Stimulated activated effector memory CD8-positive, alpha-beta T cell treated with anti-CD3 and anti-CD28 coated beads, Interleukin-12 subunit alpha, Interleukin-12 subunit beta, amount 100 ng/mL, for 72 hours (primary cell): Measurements from ENCODE around the gene HGFAC.

Source experiments
- ATAC-seq: fragments of 150-1000 bp; cut with Tn5 transposase; 2 replicates; pipeline ENCODE4 v1.10.0; 2021
- DNase-seq, 2 donors: peaks; one replicate each; pipeline ENCODE4 v3.0.0; 2021 to 2022; ENCODE audit warnings: low spot score in 2 of 2
- H3K27ac Mint-ChIP-seq: one replicate; pipeline ENCODE4 v1.8.0; 2022; ENCODE audit warnings: mild to moderate bottlenecking, mixed read lengths
- H3K36me3 Mint-ChIP-seq: one replicate; pipeline ENCODE4 v1.8.0; 2022; ENCODE audit warnings: mild to moderate bottlenecking, mixed read lengths
- H3K4me1 Mint-ChIP-seq: one replicate; pipeline ENCODE4 v1.8.0; 2022; ENCODE audit warnings: mixed read lengths
- H3K4me3 Mint-ChIP-seq: one replicate; pipeline ENCODE4 v1.8.0; 2022; ENCODE audit warnings: mild to moderate bottlenecking, mixed read lengths
- H3K9me3 Mint-ChIP-seq: one replicate; pipeline ENCODE4 v1.8.0; 2022; ENCODE audit warnings: mixed read lengths

The HGFAC gene

DNA sequence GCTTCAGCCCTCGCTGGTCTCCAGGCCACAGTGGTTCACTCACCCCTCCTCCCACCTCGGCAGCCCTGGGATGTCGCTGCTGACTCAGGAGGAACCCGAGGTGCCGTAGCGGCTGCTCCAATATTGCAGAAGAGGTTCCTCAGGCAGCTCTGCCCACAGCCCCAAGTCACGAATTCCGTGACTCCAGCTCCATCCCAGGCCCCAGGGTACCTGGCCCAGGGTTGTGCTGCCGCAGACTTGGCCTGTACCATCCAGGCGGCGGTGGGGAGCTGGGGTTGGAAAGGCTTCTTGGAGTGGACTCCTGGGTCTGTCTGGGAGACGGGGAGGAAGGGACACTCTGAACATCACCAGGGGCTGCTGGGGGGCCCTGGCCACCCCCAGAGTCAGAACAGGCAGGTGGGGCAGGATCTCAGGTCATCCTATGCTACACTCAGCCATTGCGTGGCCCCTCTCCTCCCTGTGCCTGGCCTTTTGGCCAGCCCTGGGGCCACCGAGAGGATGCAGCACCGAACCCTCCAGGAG lies 728 bp upstream of the HGFAC start:
- no peak overlapping the region for H3K27ac Mint-ChIP-seq
- H3K36me3 Mint-ChIP-seq = no peaks in the 10 kb centered on the region
- no peak overlapping the region for H3K4me3 Mint-ChIP-seq
- no peaks in the 10 kb centered on the region for H3K9me3 Mint-ChIP-seq
- DNase-seq (no peak), ATAC-seq (no peak)
- no peaks in the 10 kb centered on the region for H3K4me1 Mint-ChIP-seq

DNA sequence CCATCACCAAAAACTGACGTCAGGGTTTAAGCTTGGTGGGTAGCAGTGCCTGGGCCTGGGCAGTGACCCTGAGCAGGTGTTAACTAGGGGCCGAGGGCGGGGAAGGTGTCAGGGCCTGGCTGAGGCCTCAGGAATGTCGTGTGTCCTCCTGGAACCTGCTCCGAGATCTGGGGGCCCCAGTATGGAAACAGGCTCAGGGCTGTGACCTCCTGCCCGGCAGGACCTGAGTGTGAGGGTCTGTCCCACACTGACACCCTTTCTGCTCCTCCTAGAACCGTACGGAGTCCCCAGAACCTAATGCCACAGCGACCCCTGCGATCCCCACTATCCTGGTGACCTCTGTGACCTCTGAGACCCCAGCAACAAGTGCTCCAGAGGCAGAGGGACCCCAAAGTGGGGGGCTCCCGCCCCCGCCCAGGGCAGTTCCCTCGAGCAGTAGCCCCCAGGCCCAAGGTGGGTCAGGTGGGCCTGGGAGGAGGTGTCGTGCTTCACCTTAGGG lies 741 bp downstream of the HGFAC start:
- no peak overlapping the region for H3K27ac Mint-ChIP-seq
- no peaks in the 10 kb centered on the region for H3K4me1 Mint-ChIP-seq
- DNase-seq (no peak), ATAC-seq (no peak)
- no peak overlapping the region for H3K4me3 Mint-ChIP-seq
- no peaks in the 10 kb centered on the region for H3K9me3 Mint-ChIP-seq
- H3K36me3 Mint-ChIP-seq = no peaks in the 10 kb centered on the region

DNA sequence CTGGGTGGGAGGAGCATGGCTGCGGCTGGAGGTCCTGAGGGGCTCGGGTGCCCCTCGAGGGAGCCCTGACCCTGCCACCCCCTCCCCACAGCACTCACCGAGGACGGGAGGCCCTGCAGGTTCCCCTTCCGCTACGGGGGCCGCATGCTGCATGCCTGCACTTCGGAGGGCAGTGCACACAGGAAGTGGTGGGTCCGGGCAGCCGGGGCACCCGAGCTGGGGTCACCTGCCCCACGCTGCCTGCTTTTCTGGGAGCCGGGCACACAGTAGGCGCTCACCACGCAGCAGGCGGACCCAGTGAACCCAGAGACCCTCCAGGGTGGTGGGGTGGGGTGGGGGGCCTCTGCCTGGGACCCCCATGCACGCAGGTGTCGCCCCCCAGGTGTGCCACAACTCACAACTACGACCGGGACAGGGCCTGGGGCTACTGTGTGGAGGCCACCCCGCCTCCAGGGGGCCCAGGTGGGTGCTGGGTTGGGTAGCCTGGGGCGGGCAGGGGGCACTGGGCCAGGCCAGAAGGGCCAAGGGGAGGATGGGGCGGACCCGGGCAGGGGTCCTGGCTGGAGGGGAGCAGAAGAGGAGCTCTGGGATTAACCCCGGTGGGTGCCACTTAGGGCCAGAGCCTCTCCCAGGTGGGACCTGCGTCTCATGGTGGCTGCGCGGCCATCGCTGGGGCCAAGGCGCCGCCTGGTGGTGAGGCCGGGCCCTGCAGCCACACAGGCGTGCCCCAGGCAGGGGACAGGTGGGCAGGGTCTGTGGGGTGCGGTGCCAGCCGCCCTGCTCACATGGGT lies 1.4 kb downstream of the HGFAC start:
- Mint-ChIP-seq H3K27ac (no peak overlapping the region), H3K4me1 (no peaks in the 10 kb centered on the region), H3K4me3 (no peak overlapping the region), H3K9me3 (no peaks in the 10 kb centered on the region), H3K36me3 (no peaks in the 10 kb centered on the region)
- DNase-seq (peak; percentile 81 to 86), ATAC-seq (peak; percentile 71)

DNA sequence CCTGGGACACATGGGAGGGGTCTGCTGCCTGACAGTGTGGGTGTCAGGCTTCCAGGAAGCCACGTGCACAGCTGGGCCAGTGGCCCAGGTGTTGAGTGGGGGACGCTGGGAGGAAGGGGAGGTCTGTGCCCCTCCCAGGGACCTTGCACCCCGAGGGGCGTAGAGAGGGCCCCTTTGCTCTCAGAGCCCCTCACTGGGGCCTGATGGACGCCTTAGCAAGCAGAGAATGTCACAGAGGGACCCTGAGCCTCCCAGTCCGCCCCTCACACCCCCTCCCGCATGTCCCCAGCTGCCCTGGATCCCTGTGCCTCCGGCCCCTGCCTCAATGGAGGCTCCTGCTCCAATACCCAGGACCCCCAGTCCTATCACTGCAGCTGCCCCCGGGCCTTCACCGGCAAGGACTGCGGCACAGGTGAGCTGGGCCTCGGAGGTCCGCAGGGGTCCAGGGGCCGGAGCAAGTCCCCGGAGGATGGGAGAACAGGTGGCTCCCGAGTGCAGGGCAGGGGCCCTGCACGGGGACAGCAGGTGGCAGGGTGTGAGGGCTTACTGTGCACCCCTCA lies 2.1 kb downstream of the HGFAC start:
- H3K4me1 Mint-ChIP-seq = no peaks in the 10 kb centered on the region
- H3K9me3 Mint-ChIP-seq = no peaks in the 10 kb centered on the region
- ATAC-seq (no peak), DNase-seq (no peak)
- no peak overlapping the region for H3K27ac Mint-ChIP-seq
- no peak overlapping the region for H3K4me3 Mint-ChIP-seq
- H3K36me3 Mint-ChIP-seq = no peaks in the 10 kb centered on the region

DNA sequence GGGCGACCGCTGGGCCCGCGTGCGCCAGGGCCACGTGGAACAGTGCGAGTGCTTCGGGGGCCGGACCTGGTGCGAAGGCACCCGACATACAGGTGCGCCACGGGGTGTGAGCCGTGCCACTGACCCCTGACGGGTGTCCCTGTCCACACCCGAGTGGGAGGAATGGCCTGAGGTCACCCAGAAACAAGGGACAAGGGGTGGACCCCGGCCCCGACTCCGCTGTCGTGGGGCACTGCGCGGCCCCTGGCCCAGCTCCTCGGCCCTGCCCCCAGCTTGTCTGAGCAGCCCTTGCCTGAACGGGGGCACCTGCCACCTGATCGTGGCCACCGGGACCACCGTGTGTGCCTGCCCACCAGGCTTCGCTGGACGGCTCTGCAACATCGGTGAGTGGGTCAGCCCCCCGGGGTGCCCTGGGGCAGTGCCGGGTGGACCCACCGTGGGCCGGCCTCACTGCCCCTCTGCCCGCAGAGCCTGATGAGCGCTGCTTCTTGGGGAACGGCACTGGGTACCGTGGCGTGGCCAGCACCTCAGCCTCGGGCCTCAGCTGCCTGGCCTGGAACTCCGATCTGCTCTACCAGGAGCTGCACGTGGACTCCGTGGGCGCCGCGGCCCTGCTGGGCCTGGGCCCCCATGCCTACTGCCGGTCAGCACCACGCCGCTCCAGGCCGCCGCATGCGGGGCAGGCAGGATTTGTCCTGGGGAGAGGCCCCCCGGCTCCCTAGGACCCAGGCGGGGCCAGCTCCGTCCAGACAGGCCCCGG lies 2.8 kb downstream of the HGFAC start:
- Mint-ChIP-seq H3K36me3 (no peaks in the 10 kb centered on the region), H3K4me3 (no peak overlapping the region), H3K27ac (no peak overlapping the region), H3K4me1 (no peaks in the 10 kb centered on the region), H3K9me3 (no peaks in the 10 kb centered on the region)
- no peak for ATAC-seq
- DNase-seq = no peak

DNA sequence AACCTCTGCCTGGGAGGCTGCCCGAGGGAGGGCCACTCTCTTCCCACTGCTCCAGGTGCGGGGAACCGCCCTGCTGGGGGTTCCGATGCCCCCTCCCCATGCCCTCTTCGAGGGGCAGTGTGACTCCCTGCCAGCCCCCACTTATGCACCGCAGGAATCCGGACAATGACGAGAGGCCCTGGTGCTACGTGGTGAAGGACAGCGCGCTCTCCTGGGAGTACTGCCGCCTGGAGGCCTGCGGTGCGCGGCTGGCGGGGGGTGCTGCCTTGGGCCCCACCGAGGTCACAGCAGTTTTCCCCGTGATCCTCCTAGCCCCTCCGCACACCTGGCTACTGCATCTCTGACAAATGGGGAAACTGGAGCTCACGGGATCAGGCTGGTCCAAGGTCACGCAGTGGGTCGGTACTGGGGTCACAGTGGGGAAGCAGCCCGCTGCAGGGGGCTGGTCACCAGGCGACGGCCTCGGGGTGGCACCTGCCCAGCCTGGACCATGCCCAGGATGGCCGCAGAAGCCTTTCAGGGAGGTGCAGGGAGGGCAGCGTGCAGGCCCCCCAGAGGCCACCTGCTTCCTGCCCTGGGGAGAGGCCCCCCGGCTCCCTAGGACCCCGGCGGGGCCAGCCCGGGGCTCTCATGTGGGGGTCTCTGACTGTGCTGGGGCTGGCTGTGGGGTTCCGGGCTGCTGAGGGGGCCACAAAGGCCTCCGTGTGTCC lies 3.5 kb downstream of the HGFAC start:
- H3K4me3 Mint-ChIP-seq = no peak overlapping the region
- no peak overlapping the region for H3K27ac Mint-ChIP-seq
- ATAC-seq (no peak), DNase-seq (no peak)
- H3K9me3 Mint-ChIP-seq = no peaks in the 10 kb centered on the region
- H3K36me3 Mint-ChIP-seq = no peaks in the 10 kb centered on the region
- no peaks in the 10 kb centered on the region for H3K4me1 Mint-ChIP-seq

DNA sequence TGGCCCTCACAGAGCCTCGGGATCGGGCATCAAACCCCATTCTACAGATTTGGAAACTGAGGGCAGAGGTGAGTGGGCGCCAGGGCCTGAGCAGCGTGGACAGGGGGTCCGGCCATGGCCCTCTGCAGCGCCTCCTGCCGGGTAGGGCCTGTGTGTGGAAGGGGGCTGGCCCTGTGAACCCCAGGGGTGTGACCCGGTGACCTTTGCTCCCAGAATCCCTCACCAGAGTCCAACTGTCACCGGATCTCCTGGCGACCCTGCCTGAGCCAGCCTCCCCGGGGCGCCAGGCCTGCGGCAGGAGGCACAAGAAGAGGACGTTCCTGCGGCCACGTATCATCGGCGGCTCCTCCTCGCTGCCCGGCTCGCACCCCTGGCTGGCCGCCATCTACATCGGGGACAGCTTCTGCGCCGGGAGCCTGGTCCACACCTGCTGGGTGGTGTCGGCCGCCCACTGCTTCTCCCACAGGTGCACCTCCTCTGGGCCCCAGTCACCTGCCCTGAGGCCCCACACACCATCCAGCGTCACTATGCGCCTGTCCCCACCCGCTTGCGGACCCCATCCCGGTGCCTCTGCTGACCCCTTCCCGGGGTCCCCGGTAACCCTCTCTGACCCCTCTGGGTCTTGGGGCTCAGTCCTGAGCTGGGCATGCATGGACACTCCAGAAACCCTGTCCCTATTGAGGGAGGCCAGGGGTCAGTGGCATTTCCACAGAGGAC lies 4.2 kb downstream of the HGFAC start:
- Mint-ChIP-seq H3K36me3 (no peaks in the 10 kb centered on the region), H3K4me3 (no peak overlapping the region), H3K4me1 (no peaks in the 10 kb centered on the region), H3K27ac (no peak overlapping the region), H3K9me3 (no peaks in the 10 kb centered on the region)
- DNase-seq = no peak
- no peak for ATAC-seq

DNA sequence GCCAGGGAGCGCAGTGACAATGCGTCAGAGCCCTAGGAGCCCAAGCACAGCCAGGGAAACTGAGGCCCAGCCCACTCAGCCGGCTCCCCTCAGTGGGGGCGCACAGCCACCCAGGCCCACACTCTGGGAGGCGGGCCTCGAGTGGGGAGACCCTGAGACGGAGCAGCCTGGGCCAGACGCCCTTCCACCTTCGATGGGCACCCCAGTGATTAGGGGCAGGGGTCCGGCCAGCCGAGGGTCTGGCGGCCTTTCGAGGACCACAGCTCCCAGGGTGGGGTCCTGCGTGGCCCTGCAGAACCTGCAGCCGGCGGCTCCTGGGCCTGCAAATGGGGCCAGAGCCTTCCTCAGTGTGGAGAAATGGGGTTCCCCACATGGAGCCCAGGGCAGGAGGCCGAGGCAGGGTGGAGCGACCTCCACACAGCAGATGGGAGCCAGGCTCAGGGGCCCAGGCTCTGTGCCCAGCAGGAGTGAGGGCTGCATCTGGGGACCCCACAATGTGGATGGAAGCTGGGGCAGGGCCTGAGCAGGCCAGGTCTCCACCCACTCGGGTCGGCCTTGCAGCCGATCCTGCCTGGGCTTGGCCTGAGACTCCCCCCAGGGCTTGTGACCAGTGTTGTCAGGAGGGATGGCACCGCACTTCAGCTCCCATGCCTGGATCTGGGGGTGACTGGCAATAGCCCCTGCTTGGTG lies 5.0 kb downstream of the HGFAC start:
- ATAC-seq (no peak), DNase-seq (no peak)
- Mint-ChIP-seq H3K36me3 (no peaks in the 10 kb centered on the region), H3K4me3 (no peak overlapping the region), H3K9me3 (no peaks in the 10 kb centered on the region), H3K27ac (no peak overlapping the region), H3K4me1 (no peaks in the 10 kb centered on the region)

DNA sequence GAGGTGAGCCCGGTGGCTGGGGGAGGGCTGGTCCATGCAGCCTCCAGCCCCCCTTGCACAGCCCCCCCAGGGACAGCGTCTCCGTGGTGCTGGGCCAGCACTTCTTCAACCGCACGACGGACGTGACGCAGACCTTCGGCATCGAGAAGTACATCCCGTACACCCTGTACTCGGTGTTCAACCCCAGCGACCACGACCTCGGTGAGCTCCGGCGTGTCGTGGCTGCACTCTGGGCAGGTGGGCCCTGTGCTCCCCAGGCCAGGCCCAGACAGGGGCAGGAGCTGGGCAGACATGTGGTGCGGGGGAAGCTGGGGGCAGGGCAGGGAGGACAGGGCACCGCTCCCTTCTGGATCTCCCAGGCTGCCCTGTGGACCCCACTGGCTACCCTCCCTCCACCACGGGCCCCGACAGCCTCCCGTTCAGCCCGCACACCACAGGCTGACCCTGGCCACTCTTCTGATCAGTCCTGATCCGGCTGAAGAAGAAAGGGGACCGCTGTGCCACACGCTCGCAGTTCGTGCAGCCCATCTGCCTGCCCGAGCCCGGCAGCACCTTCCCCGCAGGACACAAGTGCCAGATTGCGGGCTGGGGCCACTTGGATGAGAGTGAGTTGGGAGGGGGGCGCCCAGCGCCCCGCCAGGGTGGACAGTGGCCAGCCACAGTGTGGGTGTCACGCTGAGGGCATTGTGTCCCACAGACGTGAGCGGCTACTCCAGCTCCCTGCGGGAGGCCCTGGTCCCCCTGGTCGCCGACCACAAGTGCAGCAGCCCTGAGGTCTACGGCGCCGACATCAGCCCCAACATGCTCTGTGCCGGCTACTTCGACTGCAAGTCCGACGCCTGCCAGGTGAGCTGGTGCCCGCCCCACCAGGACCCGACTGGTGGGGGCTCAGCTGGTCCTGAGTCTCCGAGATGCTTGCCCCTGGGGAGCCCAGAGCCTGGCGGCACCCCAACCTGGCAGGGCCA lies 5.9 kb downstream of the HGFAC start:
- no peaks in the 10 kb centered on the region for H3K4me1 Mint-ChIP-seq
- ATAC-seq (no peak), DNase-seq (no peak)
- H3K4me3 Mint-ChIP-seq = no peak overlapping the region
- H3K36me3 Mint-ChIP-seq = no peaks in the 10 kb centered on the region
- no peak overlapping the region for H3K27ac Mint-ChIP-seq
- H3K9me3 Mint-ChIP-seq = no peaks in the 10 kb centered on the region

DNA sequence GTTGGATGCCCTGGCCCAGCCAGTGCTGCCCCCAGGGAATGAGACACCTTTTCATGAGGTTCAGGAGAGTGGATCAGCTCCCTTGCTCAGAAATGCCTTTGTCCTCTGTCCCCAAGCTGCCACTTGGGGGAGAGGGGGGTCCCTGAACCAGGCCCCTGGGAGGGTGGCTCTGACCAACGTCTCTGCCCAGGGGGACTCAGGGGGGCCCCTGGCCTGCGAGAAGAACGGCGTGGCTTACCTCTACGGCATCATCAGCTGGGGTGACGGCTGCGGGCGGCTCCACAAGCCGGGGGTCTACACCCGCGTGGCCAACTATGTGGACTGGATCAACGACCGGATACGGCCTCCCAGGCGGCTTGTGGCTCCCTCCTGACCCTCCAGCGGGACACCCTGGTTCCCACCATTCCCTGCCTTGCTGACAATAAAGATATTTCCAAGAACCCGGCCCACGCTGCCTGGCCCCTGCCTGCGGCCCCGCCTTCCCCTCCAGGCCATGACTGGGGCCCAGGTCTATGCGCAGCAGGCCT lies 7.3 kb downstream of the HGFAC start:
- Mint-ChIP-seq H3K4me3 (no peak overlapping the region), H3K36me3 (no peaks in the 10 kb centered on the region), H3K4me1 (no peaks in the 10 kb centered on the region), H3K27ac (no peak overlapping the region), H3K9me3 (no peaks in the 10 kb centered on the region)
- no peak for ATAC-seq
- no peak for DNase-seq

DNA sequence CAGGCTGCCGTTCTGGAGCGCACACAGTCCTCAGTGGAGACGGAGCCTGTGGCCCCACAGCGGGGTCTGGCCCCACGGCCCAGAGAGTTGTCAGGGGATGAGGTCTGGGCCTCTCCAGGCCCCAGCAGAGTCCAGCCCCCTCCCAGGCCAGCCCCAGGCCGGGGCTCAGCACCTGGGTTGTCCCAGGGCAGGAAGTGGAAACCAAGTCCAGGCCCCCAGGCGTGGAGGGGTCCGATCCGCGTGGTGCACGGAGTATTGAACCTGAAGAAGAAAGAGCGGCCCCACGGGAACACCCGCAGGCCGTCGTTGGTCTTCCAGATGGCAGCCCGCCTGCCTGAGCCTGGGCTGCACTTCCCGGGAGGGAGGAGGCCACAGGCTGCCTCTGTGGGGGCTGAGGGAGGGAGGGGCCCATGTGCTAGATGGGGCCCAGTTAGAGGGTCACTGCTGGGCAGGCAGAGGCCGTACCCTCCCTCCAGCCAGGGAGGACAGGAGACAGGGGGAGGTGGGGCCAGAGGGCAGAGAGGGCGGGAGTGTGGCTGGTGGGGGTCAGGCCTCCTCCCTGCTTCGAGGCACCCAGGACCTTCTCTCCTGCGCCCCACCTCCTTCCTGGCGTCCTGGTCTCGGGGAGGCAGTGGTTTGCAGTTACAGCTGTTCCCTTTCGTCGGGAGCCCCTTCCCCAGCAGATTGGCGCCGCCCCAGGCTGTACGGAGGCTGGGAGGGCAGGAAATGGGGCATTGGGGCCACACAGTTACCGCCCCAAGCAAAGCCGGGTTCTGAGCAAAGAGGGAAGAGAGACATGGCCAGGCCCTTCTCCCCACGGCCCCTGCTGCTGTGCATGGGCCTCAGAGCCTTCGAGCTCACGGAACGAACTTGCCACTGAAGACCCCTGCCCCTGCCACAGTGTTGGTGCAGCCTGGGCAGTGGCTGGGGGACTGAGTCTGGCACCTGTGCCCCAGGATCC lies 8.1 kb downstream of the HGFAC start:
- Mint-ChIP-seq H3K4me1 (no peaks in the 10 kb centered on the region), H3K36me3 (no peaks in the 10 kb centered on the region), H3K9me3 (no peaks in the 10 kb centered on the region), H3K27ac (no peak overlapping the region), H3K4me3 (no peak overlapping the region)
- ATAC-seq (no peak), DNase-seq (no peak)

DNA sequence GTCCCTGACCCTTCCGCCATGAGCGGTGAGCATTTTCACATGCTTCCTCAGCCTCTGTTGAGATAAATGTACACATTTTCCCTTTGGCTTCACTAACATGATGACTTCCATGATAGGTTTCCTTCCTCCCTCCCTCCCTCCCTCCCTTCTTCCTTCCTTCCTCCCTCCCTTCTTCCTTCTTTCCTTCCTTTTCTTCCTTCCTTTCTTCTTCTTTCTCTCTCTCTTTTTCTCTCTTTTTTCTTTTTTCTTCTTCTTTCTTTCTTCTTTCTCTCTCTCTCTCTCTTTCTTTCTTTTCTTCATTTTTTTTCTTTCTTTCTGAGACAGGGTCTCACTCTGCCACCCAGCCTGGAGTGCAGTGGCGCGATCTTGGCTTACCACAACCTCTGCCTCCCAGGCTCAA lies 8.9 kb downstream of the HGFAC start:
- H3K27ac Mint-ChIP-seq = peak overlapping the region; percentile 81
- H3K36me3 Mint-ChIP-seq = no peaks in the 10 kb centered on the region
- H3K4me1 Mint-ChIP-seq = no peaks in the 10 kb centered on the region
- no peak for DNase-seq
- ATAC-seq = no peak
- H3K9me3 Mint-ChIP-seq = peaks cover 6% of the 10 kb centered on the region
- no peak overlapping the region for H3K4me3 Mint-ChIP-seq
